GM19238 (cell line): ENCODE measurements around the gene TNIK.

Experiments used
- DNase-seq: peaks from one replicate; pipeline ENCODE4 v3.0.0; 2011; ENCODE audit warnings: low spot score; ENCODE audit not compliant: insufficient read length

Gene TNIK

DNA sequence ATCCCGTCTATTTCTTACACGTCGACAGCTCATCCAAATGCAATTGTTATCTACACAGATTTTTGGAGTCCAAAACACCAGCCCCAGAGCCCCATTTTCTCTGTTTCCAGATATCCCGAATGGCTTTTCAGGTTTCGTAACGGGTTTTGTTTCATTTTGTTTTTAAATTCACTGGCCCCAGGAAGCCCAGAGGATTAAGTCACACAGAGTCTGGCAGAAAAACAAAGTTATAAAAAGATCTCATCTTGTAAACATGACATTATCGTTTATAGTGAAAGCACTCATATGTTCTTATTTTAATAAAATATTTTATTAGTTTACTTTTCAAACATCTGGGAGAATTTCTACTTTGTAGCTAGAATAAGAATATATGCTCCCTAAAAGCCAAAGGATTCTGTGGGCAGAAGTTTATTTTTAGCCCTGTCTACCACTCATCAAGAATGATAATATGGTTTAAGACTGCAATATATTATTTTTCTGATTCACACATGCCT lies 284.4 kb downstream of the TNIK start:
- DNase-seq, result no peak

DNA sequence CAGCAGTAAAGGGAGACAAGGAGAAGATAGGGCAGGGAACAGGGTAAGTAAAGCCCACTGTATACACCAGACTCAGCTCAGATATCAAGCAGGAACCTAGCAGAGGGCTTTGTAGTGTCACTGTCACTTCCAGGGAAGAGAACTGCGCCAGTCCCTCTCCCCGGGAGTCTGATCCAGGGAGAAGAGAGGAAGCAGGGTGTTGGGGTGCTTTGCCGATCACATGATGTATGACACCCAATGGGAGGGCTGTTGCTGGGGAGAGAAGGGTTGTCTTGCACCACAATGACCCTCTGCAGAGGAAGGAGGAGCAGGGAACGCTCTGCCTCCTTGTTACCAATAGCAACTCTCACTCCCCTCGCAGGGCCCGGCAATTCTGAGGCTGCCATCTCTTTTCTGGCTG lies 286.5 kb downstream of the TNIK start:
- DNase-seq, result no peak

DNA sequence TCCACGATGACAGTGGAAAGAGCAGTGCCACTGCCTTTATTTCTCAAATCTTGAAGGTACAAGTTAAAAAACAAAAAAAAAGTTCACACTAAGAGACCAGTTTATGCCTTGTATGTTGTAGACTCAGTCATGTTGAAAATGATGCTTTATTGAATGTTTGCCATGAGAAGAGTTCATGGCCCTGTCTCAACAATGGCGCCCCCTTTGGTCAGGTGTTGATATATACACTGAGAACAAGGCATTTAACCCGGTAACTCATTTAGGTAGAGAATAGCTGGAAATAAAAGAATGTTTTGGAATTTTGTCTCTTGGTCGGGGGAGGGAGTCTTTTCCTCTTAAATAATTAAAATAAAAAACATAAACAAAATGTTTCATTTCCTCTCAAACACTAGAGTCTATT lies 288.1 kb downstream of the TNIK start:
- DNase-seq, result no peak

DNA sequence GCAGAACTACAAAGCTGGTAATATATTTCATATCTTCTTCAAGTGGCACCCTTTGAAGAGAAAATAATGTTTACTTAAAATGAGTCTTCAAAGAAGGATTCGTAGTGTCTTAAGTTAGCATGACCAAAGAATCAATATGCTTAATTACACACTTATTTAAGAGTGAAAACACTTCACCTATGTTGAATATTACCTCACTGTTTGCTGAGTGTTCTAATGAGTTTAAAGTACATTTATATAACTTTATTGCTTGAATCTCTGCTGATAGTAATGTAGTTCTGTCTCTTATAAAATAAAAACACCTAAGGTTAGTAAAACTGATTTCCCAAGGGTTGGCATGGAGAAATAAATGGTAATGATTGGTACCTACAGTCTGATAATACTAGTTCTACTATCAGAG lies 290.3 kb downstream of the TNIK start:
- DNase-seq, result no peak

DNA sequence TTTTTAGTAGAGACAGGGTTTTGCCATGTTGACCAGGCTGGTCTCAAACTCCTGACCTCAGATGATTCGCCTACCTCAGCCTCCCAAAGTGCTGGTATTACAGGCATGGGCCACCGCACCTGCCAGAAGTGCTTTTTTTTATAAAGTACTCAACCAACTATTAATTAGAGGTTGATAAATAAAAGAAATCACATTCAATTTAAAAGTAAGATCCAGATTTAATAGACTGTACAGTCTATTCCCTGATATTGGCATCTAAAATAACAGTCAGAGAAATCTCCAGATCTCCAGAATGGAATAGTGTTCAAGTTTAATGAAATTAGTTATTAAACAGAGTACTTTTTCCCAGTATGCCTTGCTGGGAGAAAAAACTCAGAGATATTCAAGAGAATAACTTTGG lies 290.8 kb downstream of the TNIK start:
- no peak for DNase-seq

DNA sequence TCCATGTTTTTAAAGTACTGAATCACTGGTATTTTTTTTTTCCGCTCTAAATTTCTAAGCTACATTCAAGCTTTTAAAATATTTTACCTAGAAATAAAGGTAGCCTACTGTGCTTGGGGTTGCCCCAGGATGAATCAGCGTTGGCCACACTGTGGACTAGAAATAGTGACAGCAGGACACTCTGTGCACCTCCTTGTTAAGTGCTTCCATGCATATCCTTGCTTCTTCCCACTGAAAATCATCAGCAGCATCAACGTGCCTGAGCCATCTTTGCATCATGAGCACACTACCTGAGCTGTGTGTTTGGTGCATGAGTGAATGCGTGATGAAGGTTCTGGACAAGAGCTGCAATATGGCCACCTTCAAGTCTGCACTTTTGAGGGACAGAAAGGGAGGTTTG lies 291.7 kb downstream of the TNIK start:
- DNase-seq, result no peak

DNA sequence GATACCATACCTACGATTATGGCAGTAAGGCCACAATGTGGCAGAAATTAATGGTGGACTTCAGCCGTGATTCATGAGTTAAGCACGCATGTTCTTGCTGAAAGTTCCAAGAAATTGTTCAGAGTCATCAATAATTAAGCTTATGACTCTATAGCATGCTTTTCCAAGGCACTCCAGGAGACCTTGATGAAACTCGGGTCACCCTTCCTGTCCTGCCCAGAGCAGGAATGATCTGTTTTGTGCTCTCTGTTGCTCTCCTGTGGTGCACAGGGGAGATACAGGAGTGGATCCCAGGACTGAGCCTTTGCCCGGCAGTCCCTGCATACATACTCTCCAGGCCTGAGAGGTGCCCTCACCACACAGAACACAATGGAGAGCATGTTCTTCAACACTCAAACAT lies 292.1 kb downstream of the TNIK start:
- DNase-seq, result no peak

DNA sequence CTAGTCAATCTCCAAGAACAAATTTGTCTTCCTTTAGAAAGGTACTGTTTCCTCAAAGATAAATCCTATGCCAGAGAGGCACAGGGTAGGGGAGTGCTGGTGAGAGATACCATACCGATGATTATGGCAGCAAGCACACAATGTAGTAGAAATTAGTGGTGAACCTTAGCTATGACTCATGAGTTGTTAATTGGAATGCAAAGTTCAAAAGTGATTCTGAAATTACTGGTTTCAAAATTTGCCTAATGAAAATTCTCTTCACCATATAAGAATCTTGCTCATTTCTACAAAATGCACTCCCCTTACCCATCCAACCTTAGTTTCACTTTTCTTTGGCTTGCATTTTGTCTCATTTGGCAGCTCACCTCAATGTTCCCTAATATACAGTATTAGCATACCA lies 294.2 kb downstream of the TNIK start:
- no peak for DNase-seq

DNA sequence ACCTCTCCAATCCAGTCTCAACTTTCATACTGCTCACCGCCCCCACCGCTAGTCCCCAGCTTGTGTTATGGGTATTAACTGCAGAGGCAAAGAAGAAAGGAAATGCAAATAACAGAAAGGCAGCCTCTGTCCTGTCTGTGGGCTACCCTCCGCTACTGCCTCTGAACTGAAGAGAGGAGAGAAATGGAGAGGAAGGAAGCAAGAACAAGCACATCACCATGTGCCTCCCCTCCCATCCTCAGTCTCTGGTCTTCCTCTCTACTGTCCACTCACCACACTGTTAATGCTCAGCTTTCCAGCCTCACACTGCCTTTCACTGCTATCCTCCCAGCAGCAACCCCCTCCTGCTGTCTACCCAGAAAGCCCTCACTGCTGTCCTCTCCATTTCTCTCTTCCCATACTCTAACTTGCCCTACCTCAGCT lies 294.7 kb downstream of the TNIK start:
- DNase-seq, result no peak

DNA sequence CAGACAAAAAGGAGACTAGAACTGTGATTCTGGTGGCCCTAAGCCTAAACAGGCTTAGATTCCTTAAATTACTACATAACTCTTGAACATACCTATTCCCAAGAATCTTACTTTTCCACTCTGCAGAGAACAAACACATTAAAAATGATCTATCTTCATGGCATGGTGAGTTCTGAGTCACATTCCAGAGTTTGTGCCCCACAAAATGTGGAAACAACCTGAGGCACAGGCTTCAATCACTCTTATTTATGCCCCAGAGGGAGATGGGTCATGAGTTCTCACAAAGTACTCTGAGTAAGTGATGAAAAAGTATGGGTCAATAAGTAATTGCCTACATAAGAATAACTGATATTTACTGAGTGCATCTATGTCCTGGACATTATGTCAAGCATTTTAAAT lies 296.1 kb downstream of the TNIK start:
- no peak for DNase-seq

DNA sequence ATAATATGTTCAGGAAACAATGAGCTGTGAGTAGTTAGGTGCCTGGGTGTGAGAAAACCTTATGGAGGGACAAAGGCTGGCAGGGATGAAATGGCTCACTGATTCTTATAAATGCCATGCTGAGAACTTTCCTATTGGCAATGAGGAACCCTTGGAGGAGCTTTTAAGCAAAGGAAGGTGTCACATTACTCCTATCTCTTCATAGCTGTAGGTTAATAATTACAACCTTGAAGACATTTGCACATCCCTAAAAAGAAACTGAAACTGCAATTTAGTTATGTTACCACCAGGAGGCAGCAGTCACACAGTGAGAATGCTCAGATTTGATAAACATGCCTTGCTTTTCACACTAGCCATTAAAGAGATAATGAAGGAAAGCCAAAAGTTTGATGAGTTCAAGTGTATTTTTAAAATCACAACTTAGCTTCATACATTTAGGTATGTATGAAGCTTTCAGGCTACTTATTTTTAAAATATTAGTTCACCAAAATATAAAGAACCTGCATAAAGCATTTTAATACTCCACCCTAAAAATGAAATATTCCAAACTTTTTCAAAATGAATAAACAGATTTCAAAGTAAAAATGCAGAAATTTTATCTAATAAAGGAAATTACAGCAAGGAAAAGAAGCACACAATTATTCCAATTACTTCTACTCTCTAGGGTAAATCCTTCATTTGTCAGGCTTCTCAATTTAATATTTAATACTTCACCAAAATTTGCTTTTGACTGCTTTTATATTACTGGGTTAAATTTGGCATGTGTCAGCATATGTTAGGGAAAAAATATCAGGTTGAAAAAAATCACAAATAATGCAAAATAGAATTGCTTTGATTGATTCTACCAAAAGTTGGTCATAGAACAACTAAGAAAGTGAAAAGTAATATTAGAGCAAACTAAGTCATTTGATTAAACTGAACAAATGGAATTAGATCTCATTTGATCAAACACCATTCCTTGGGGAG lies 296.8 kb downstream of the TNIK start:
- DNase-seq, result peak; percentile 19

DNA sequence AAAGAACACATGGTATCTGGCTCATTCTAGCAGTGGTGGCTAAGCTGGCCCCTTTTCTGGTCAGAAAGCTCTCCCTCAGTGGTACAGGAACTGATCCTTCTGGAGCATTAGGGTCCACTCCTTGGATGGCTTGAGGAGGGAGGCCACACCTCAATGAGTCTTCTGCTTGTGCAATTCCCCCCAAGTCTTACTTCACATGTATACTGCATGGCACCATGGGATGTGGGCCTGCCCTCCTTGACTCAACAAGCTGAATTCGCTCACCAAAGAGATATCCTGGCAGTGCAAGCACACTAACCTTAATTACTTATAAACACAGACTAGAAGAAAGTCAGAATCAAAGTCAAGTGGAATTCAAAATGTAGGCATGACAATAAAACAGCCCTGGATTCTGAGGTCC lies 299.9 kb downstream of the TNIK start:
- DNase-seq, result no peak

DNA sequence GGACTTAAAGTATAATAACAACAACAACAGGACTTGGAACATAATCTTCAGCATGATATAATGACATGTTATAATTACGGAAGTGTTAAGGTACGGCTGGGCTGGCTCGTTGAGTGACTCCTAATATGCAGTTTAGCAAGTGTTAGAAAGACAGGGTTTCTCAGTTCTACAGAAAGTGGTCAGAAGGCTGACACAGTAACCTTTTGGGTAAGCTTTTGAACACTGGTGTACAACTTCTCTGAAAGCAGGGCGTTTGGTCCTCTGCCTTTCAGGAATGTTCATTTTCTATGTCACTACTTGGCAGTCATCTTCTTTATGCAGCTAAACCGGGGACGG lies 300.4 kb downstream of the TNIK start:
- DNase-seq, result no peak

DNA sequence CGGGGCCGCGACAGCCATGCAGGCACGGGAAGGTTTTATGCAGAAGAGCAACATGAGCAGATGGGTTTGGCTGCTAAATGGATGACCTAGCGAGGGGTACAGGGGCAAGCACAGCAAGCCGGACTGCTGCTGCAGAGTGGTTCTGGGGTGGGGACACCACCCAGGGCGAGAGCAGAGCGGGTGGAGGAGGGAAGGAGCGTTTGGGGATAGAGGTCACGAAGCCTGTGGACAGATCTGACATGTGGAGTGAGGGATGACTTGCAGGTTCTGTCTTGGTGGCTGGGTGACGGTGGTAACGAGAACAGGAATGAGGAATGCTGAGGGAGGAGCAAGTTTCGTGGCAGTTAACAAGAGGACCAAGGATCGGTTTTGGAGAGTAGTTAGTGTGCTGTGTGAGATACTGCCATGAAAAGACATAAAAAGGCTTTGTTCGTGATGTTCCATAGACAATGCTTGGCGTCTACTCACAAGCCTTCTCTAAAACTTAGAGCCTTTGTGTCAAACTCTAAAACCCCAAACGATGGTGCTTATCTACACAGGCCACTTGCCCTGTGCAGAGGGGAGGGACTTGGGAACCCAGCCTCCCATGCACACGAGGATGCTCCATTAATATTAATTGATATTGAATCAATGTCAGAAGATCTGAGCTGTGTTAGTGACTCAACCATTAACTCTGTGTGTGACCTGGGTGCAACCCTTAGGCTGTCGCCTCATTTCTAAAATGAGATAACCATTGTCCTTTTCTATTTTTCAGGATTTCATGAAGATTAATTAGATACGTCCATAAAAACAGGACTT lies 301.0 kb downstream of the TNIK start:
- no peak for DNase-seq

DNA sequence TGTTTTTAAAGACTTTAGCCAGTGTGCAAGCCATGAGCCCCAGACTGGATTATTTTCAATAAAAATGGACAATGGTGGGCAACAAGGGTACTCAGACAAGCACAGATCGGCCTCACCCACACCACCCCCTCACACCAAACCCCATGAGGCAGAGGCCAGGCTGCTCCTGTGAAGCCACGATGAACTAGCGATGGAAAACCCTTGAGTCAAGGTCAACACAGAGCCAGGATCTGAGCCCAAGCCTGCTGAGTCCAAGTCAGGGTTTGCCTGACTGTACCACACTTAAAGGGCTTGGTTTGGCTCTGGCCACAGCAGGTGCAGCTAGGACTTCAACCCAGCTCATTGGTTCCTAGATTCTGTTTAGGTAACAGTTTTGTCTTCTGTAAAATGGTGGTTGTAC lies 302.2 kb downstream of the TNIK start:
- DNase-seq, result no peak

DNA sequence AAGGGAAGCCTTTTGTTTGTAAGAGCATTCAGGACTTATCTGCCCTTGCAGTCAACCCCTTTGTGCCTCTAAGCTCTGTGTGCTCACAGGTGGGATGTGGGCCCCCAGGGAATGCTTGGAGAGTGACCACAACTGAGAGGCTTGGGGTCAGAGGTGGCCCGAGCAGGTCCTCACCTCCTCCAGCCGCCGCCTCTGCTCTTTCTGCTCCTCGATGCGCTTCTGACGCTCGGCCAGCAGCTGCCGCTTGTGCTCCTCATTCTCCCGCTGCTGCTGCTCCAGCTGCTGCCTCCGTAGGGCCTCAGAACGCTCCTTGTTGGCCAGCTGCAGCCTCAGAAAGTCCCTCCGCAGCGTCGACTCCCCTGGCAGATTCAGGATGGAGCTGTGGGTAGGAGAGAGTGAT lies 302.9 kb downstream of the TNIK start:
- no peak for DNase-seq

DNA sequence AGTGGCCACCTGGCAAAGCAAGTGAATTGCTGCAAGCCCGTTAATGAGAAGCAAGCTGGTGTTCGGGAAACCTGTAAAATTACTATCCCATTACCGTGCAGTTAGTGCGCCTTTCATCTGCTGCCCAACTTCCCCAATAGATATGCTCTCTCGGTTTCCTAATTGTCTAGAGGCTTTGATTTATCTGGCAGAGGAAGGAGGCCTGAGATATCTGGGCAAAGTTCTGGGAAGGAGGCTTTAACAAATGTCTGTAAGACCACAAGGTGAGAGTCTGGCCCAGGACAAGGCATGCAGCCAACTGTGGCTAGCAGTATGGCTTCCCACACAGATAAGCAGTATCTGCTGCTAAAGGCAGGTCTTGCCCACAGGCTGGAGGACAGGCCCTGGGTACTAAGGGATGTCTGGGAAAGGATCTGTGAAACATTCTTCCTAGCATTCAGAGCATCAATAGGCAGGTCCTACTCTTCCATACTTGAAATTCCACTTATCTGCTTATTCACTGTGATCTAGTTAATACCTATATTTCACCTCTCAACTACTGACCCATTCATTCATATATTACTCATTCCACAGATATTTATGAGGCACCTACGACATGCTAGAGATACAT lies 303.7 kb downstream of the TNIK start:
- DNase-seq, result no peak

DNA sequence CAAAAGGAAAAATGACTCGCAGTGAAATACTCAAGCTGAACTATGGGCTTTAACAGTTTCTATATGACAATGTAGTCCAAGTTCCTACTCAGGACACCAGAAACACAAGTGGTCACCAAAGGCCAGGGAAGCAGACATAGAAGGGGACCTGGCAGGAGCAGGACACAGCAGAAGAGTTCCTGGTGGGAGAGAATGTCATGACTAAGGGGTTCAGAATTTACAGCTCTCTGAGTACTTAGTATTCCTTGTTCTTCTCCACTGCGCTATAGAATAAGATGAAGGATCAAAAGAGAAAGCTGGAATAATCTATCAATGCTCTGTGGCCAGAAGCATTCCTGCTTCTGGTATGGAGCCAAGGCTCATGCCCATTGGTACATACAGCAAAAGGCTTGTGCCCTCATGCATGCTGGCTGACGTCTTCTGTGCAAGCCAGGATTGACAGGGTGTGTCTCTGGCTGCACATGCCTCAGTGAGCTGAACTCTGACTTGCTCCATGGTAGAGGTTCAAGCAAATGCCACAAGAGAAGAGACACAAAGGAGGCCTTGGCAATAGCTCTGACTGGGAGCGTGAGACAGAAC lies 305.0 kb downstream of the TNIK start:
- no peak for DNase-seq

DNA sequence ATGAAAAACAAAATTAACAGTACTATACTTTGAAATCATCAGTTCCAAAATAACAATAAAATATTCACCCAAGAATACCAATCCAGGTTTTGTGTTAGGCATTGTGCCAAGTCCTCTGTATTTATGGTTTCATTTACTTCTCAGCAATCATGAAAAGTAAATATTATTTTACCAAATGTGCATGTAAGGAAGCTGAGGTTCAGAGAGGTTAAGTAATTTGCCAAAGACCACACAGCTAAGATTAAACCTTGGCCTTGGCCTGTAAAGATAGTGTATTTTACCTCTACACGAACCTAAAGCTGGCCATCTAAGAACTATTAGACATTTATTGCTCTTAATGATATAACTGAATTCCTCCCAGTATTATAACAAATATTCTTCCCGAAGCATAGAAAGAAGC lies 309.3 kb downstream of the TNIK start:
- no peak for DNase-seq

DNA sequence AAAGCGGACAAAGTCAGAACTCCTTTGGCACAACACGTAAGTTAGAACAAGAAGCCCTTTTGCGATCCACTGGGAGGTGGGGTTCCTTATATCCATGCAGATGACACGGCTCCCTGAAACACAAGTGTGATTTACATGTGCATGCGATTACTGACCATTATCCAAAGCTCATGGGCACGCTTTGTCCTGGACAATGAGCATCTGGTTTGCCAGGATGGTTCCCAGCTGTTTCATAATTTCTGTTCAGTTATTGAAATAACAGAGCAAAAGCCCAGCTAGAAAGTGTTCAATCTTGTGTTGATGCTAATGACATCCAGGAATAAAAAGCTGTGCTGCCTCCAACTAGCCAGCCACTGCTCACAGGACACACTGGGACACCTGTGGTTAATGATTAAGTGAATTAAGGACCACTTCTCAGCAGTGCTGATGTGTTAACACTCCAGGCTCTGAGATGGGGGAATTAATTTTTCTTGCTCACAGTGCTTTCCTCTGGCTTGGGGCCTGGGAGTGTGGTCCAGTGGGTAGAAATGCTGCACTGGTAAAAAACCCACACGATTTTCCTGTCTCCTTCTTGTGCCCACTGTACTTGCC lies 310.6 kb downstream of the TNIK start:
- no peak for DNase-seq

DNA sequence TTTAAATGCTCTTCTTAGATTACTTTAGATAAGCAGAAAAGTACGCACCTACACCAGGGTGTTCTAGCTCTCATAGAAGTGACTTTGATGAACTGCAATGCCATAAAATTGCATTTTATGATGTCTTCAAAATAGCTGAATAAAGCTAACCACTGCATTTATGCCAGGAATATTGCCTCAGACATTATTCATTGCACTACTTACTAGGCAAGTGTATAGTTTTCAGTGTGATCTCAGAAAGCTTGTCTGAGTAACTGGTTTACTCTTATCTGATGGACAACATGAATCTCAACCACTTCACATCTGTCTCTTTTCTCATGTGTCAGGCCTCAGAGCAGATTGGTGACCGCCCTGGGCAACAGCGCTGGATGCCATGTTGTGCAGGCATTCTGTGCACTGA lies 314.4 kb downstream of the TNIK start:
- DNase-seq, result no peak
